HG03378 (cell line): ENCODE measurements around the gene RPLP2.

Source experiments
- ATAC-seq: cut with Tn5 transposase; IDR thresholded peaks from one replicate; pipeline ENCODE4 v1.9.1; 2021; ENCODE audit warnings: mild to moderate bottlenecking, moderate library complexity; ENCODE audit not compliant: unreplicated experiment

The RPLP2 gene

GRCh38 chr11:773425-773824 is 36.3 kb upstream of the RPLP2 start:
- ATAC-seq = no peak

GRCh38 chr11:773830-774229 is 35.9 kb upstream of the RPLP2 start:
- no peak for ATAC-seq

GRCh38 chr11:774873-775592 is 34.7 kb upstream of the RPLP2 start:
- no peak for ATAC-seq

GRCh38 chr11:776263-776560 is 33.6 kb upstream of the RPLP2 start:
- no peak for ATAC-seq

GRCh38 chr11:776561-777287 is 33.0 kb upstream of the RPLP2 start:
- peak; percentile 7 for ATAC-seq

- peak; percentile 39 for ATAC-seq
These were observed 32.2 kb upstream of the RPLP2 start, which contains the start of gene GATD1 for GRCh38 chr11:777288-778255. Gene GATD1 (minus strand): TSS chr11:777487. CDS start chr11:777462, 25 bp downstream.

- ATAC-seq = no peak
These were observed 30.5 kb upstream of the RPLP2 start for GRCh38 chr11:778976-779954.

GRCh38 chr11:779955-780532 is 29.7 kb upstream of the RPLP2 start:
- ATAC-seq = no peak

- no peak for ATAC-seq
These were observed 27.2 kb upstream of the RPLP2 start for GRCh38 chr11:782264-783174.

GRCh38 chr11:783581-784015 is 26.2 kb upstream of the RPLP2 start:
- ATAC-seq = no peak

GRCh38 chr11:786235-787083 is 23.3 kb upstream of the RPLP2 start:
- no peak for ATAC-seq

- ATAC-seq = no peak
These were observed 22.6 kb upstream of the RPLP2 start for GRCh38 chr11:787084-787675.

GRCh38 chr11:788009-788640 is 21.6 kb upstream of the RPLP2 start:
- ATAC-seq = no peak

GRCh38 chr11:788953-789940 is 20.5 kb upstream of the RPLP2 start:
- no peak for ATAC-seq

- ATAC-seq = no peak
These were observed 19.8 kb upstream of the RPLP2 start, which contains the start of gene CEND1 for GRCh38 chr11:789943-790342. Gene CEND1 (minus strand): TSS chr11:790090. CDS start chr11:788576, 1,514 bp downstream.
